A673 (cell line): ENCODE measurements around the gene VPS11. TPM values are rescaled to one million over a fixed set of nuclear protein-coding genes. Genes with fewer than 3 reads are reported as not detected.

Experiments used
- BruUV-seq: library from RNA; stranded (reverse); fragments of 400-500 nt; replicated peaks from 2 replicates; lab custom pipeline; 2021; lab: Mats Ljungman, UMichigan
- CTCF ChIA-PET: fragments of 300-600 bp; sonication (Branson Sonifier 250); formaldehyde crosslinking; loops from one replicate; lab custom pipeline; 2022; ENCODE audit warnings: antibody characterized with exemption; lab: Charles Lee
- POLR2A ChIA-PET: fragments of 300-600 bp; sonication (Branson Sonifier 250); formaldehyde crosslinking; loops from one replicate; lab custom pipeline; 2022; ENCODE audit warnings: antibody characterized with exemption; ENCODE audit not compliant: low non-redundant PET; lab: Charles Lee
- DNase-seq: peaks from one replicate; pipeline ENCODE4 v3.0.0-alpha.2; 2015; ENCODE audit warnings: low spot score
- H3K27ac ChIP-seq: fragments of 200-600 bp; sonication (generic); 2 replicates; pipeline ENCODE4 v1.5.1; 2016; ENCODE audit warnings: mixed run types, low read depth, mild to moderate bottlenecking, mixed read lengths, antibody characterized with exemption, low read length; ENCODE audit not compliant: poor library complexity, severe bottlenecking
- H3K27me3 ChIP-seq: fragments of 200-600 bp; sonication (generic); replicated peaks from 2 replicates; pipeline ENCODE4 v1.6.1; 2017; ENCODE audit warnings: mixed run types, low read depth, mild to moderate bottlenecking, mixed read lengths, antibody characterized with exemption, low read length; ENCODE audit not compliant: insufficient read depth, poor library complexity
- H3K36me3 ChIP-seq: fragments of 200-600 bp; sonication (generic); 2 replicates; pipeline ENCODE4 v1.6.1; 2016; ENCODE audit warnings: mixed run types, mild to moderate bottlenecking, mixed read lengths, antibody characterized with exemption, low read length; ENCODE audit not compliant: insufficient read depth, poor library complexity, severe bottlenecking
- H3K4me1 ChIP-seq: fragments of 200-600 bp; sonication (generic); 2 replicates; pipeline ENCODE4 v1.6.1; 2017; ENCODE audit warnings: mixed run types, mild to moderate bottlenecking, mixed read lengths, antibody characterized with exemption, low read length; ENCODE audit not compliant: insufficient read depth, poor library complexity, severe bottlenecking
- H3K4me3 ChIP-seq: fragments of 200-600 bp; sonication (generic); 2 replicates; pipeline ENCODE4 v1.5.1; 2016; ENCODE audit warnings: low read depth, mixed run types, mild to moderate bottlenecking, mixed read lengths, low read length; ENCODE audit not compliant: poor library complexity, severe bottlenecking
- H3K9me3 ChIP-seq: fragments of 200-600 bp; sonication (generic); 2 replicates; pipeline ENCODE4 v1.6.1; 2016; ENCODE audit warnings: mixed run types, low read depth, mild to moderate bottlenecking, mixed read lengths, antibody characterized with exemption, low read length; ENCODE audit not compliant: poor library complexity, severe bottlenecking
- EZH2 ChIP-seq: fragments of 200-600 bp; sonication (generic); IDR thresholded peaks from 2 replicates; pipeline ENCODE4 v1.6.1; 2017; ENCODE audit warnings: borderline replicate concordance, low read depth, mild to moderate bottlenecking, mixed read lengths, antibody characterized with exemption, low read length; ENCODE audit not compliant: poor library complexity, severe bottlenecking
- intact Hi-C: fragments of 100-400 bp; cut with micrococcal nuclease; formaldehyde crosslinking; loops from one replicate; pipeline ENCODE4 v1.10.0; 2022; ENCODE audit not compliant: unreplicated experiment
- total RNA-seq: library from RNA; stranded (reverse); gene quantifications from 2 replicates; pipeline ENCODE4 v1.2.3, GENCODE V29; 2021
- TF ChIP-seq, protein P1 (sequence below): fragments of 300-800, 200-600 bp; sonication (generic); conservative IDR thresholded peaks from 2 replicates; pipeline ENCODE4 v1.5.1; 2017; ENCODE audit warnings: low read depth, mild to moderate bottlenecking, antibody characterized with exemption, low read length, moderate library complexity, mixed read lengths

VPS11 gene
- total RNA-seq, 1 experiment from 2014 or later = 26.7 TPM

DNA sequence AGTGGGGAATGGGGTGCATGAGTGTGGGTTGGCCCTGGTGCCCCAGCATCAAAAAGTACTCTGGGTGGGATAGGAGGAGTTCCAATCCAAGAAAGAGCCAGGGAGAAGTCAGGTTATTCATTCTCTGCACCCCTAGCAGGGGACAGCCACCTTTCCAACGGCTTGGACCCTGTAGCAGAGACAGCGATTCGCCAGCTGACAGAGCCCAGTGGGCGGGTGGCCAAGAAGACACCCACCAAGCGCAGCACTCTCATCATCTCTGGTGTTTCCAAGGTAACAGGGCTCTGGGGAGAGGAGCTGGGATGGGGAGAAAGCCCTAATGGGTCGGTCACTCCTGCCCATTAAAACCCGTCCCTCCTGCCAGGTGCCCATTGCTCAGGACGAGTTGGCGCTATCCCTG, 46.1 kb downstream of the VPS11 start:
- ChIA-PET POLR2A (interaction anchor here (0.5 kb wide), 1 partner anchor 45 kb away, joined by 13 read pairs; no protein-coding TSS in a partner anchor), CTCF (no interaction called here)
- no peaks in the 10 kb centered on the region for H3K9me3 ChIP-seq
- peaks cover 29% of the 10 kb centered on the region for H3K36me3 ChIP-seq
- no peaks in the 10 kb centered on the region for H3K27me3 ChIP-seq
- intact Hi-C loops = no loop called here
- peaks cover 6% of the 10 kb centered on the region for H3K4me1 ChIP-seq
- no peak overlapping the region for H3K4me3 ChIP-seq
- BruUV-seq = no TSS peak
- TF ChIP-seq, protein P1, sequence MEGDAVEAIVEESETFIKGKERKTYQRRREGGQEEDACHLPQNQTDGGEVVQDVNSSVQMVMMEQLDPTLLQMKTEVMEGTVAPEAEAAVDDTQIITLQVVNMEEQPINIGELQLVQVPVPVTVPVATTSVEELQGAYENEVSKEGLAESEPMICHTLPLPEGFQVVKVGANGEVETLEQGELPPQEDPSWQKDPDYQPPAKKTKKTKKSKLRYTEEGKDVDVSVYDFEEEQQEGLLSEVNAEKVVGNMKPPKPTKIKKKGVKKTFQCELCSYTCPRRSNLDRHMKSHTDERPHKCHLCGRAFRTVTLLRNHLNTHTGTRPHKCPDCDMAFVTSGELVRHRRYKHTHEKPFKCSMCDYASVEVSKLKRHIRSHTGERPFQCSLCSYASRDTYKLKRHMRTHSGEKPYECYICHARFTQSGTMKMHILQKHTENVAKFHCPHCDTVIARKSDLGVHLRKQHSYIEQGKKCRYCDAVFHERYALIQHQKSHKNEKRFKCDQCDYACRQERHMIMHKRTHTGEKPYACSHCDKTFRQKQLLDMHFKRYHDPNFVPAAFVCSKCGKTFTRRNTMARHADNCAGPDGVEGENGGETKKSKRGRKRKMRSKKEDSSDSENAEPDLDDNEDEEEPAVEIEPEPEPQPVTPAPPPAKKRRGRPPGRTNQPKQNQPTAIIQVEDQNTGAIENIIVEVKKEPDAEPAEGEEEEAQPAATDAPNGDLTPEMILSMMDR = no peak
- DNase-seq = no peak
- H3K27ac ChIP-seq = no peak overlapping the region

DNA sequence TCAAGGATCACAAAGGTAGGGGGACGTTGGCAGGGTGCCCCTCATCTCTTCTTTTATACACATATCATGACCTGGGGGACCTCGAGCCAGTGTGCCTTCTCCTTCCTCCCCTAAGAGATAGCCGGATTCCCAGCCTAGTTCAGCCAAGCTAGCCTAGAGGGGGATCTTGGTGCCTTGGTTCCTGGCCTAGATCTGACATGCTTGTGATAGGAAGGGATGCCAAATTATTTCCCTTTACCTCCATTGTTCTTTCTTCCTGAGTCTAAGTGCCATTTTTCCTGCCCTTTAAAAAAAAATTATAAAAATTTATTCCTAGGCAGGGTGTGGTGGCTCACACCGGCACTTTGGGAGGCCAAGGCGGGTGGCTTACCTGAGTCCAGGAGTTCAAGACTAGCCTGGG, 46.7 kb downstream of the VPS11 start:
- no peak for DNase-seq
- intact Hi-C loops = no loop called here
- peaks cover 29% of the 10 kb centered on the region for H3K36me3 ChIP-seq
- no peaks in the 10 kb centered on the region for H3K27me3 ChIP-seq
- TF ChIP-seq EZH2 = no peak
- TF ChIP-seq, protein P1 = no peak
- ChIA-PET POLR2A (no interaction called here), CTCF (no interaction called here)
- H3K27ac ChIP-seq = no peak overlapping the region
- H3K4me3 ChIP-seq = no peak overlapping the region
- no TSS peak for BruUV-seq
- H3K4me1 ChIP-seq = no peaks in the 10 kb centered on the region
- no peaks in the 10 kb centered on the region for H3K9me3 ChIP-seq

DNA sequence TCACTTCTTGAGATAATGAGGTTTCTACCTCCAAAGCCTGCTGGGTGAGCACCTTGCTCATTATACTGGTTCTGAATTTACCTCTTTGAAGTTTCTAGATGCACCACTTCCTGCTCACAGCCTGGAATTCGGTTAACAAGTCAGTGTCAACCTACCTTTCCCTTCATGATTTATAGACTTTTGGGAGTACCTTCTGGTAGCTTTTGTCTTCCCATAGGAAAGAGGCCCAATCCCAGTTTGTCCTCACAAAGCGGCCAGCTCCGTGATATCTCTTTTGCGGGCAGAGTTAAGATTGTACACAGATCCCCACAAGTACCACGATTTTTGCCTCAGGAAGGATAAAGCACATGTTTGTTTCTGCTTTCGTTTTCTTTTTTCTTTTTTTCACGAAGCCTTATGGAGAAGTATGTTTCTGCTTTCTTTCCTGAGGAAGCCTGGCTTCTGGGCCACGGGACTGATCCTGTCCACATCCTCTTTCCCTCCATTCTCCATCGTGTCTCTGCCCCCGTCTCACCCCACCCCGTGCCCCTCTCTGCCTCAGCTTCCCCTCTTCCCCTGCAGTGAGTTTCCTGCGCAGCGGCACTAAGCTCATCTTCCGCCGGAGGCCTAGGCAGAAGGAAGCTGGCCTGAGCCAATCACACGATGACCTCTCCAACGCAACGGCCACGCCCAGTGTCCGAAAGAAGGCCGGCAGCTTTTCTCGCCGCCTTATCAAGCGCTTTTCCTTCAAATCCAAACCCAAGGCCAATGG, 48.0 kb downstream of the VPS11 start:
- no peak overlapping the region for H3K27ac ChIP-seq
- ChIA-PET CTCF (no interaction called here), POLR2A (no interaction called here)
- H3K27me3 ChIP-seq = no peaks in the 10 kb centered on the region
- intact Hi-C loops = no loop called here
- no TSS peak for BruUV-seq
- H3K36me3 ChIP-seq = peaks cover 29% of the 10 kb centered on the region
- TF ChIP-seq EZH2 = no peak
- TF ChIP-seq, protein P1 = no peak
- no peaks in the 10 kb centered on the region for H3K9me3 ChIP-seq
- DNase-seq = no peak
- H3K4me3 ChIP-seq = no peak overlapping the region
- peaks cover 2% of the 10 kb centered on the region for H3K4me1 ChIP-seq
